ENCODE measurements around the gene XRCC3.

The XRCC3 gene

DNA sequence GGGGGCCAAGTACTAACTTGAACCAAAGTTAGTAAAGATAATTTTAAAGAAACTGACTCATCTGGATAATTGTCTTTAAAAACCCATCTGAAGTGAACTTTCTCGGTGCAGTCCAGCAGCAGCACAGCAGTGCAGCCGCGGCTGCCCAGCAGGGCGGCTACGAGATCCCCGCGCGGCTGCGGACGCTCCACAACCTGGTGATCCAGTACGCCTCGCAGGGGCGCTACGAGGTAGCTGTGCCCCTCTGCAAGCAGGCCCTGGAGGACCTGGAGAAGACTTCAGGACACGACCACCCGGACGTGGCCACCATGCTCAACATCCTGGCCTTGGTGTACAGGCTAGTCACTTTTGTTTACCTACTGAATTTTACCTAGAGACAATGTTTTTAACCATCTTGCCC, 52.7 kb downstream of the XRCC3 start:
- Histone ChIP-seq H3K36me3 (peaks cover 87% of the 10 kb centered on the region), H3K27ac (no peak overlapping the region), H3K27me3 (ENCODE audit: insufficient read depth, low read depth, severe bottlenecking) (no peaks in the 10 kb centered on the region), H3K4me3 (ENCODE audit: low read depth, low read length) (no peak overlapping the region), H3K9me3 (ENCODE audit: severe bottlenecking) (no peaks in the 10 kb centered on the region)
- DNase-seq = no peak
- TF ChIP-seq, protein P1, sequence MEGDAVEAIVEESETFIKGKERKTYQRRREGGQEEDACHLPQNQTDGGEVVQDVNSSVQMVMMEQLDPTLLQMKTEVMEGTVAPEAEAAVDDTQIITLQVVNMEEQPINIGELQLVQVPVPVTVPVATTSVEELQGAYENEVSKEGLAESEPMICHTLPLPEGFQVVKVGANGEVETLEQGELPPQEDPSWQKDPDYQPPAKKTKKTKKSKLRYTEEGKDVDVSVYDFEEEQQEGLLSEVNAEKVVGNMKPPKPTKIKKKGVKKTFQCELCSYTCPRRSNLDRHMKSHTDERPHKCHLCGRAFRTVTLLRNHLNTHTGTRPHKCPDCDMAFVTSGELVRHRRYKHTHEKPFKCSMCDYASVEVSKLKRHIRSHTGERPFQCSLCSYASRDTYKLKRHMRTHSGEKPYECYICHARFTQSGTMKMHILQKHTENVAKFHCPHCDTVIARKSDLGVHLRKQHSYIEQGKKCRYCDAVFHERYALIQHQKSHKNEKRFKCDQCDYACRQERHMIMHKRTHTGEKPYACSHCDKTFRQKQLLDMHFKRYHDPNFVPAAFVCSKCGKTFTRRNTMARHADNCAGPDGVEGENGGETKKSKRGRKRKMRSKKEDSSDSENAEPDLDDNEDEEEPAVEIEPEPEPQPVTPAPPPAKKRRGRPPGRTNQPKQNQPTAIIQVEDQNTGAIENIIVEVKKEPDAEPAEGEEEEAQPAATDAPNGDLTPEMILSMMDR (IDR thresholded peaks at IDR 0.05; ENCODE audit: low read depth, low read length) = no peak

DNA sequence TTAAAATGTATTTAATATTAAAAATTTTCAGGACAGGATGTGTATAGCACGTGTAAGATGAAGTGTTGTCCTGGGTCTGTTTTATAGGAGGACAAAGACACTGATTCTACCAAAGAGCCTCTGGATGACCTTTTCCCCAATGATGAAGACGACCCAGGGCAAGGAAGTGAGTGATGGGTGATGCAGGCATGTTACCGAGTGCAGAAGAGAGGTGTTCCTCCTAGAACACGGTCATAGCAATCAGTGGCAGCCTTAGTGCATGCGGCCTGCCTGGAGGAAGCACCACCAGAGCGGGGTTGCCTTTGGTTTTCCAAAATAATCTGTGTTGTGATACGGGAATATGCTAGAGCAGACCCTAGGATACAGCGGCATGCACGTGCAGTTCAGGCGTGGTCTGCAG, 53.2 kb downstream of the XRCC3 start:
- Histone ChIP-seq H3K36me3 (peaks cover 87% of the 10 kb centered on the region), H3K9me3 (ENCODE audit: severe bottlenecking) (no peaks in the 10 kb centered on the region), H3K4me3 (ENCODE audit: low read depth, low read length) (no peak overlapping the region), H3K27ac (no peak overlapping the region), H3K27me3 (ENCODE audit: insufficient read depth, low read depth, severe bottlenecking) (no peaks in the 10 kb centered on the region)
- DNase-seq = no peak
- TF ChIP-seq, protein P1 (IDR thresholded peaks at IDR 0.05; ENCODE audit: low read depth, low read length) = no peak

DNA sequence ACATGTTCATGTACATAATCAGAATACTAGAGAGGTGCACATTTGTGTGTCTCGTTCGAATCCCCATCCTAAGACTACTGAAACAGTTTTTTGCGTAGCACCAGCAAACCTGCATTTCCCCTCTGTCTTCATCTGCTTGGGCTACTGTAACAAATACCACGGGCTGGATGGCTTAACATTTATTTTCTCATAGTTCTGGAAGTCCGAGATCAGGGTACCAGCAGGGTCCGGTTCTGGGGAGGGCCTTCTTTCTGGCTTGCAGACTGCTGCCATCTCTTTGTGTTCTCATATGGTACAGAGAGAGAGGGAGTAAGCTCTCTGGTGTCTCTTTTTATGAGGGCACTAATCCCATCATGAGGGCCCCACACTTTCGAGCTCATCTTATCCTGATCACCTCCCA, 55.6 kb downstream of the XRCC3 start:
- Histone ChIP-seq H3K36me3 (peaks cover 96% of the 10 kb centered on the region), H3K27me3 (ENCODE audit: insufficient read depth, low read depth, severe bottlenecking) (no peaks in the 10 kb centered on the region), H3K27ac (no peak overlapping the region), H3K4me3 (ENCODE audit: low read depth, low read length) (no peak overlapping the region), H3K9me3 (ENCODE audit: severe bottlenecking) (no peaks in the 10 kb centered on the region)
- TF ChIP-seq, protein P1 (IDR thresholded peaks at IDR 0.05; ENCODE audit: low read depth, low read length) = no peak
- DNase-seq = no peak

DNA sequence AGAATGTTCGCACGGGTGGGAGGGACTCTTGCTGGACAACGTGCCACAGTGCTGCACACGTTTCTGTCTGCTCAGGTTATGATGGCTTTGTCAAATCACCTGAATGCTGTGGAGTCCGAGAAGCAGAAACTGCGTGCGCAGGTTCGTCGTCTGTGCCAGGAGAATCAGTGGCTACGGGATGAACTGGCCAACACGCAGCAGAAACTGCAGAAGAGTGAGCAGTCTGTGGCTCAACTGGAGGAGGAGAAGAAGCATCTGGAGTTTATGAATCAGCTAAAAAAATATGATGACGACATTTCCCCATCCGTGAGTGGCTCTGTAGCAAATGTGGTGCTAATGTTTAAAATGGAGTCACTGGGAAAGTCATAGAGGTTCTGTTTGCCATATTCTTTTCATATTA, 57.8 kb downstream of the XRCC3 start:
- Histone ChIP-seq H3K9me3 (ENCODE audit: severe bottlenecking) (no peaks in the 10 kb centered on the region), H3K36me3 (peaks cover 86% of the 10 kb centered on the region), H3K27ac (no peak overlapping the region), H3K4me3 (ENCODE audit: low read depth, low read length) (no peak overlapping the region), H3K27me3 (ENCODE audit: insufficient read depth, low read depth, severe bottlenecking) (no peaks in the 10 kb centered on the region)
- DNase-seq = no peak
- TF ChIP-seq, protein P1 (IDR thresholded peaks at IDR 0.05; ENCODE audit: low read depth, low read length) = no peak

DNA sequence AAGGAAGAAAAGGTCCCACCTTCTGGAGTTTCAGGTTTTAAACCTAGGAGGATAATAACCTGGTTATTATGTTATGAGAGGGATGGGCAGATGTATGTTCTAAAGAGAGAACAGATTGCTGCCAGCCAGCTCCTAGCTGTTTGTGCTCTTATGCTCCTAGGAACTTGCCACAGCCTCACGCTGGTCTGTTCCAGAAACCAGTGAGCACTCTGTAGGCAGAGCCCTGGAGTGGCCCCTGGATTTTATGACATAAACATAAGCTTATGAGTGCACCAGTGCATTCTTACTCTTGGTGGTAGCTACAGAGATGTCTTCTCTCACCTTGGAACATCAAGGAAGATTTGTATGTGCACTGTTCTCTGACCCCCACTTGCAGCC, 58.5 kb downstream of the XRCC3 start:
- H3K4me3 ChIP-seq (ENCODE audit: low read depth, low read length) = no peak overlapping the region
- H3K27ac ChIP-seq = no peak overlapping the region
- H3K36me3 ChIP-seq = peaks cover 79% of the 10 kb centered on the region
- DNase-seq = no peak
- H3K9me3 ChIP-seq (ENCODE audit: severe bottlenecking) = no peaks in the 10 kb centered on the region
- TF ChIP-seq, protein P1 (IDR thresholded peaks at IDR 0.05; ENCODE audit: low read depth, low read length) = no peak
- H3K27me3 ChIP-seq (ENCODE audit: insufficient read depth, low read depth, severe bottlenecking) = no peaks in the 10 kb centered on the region

DNA sequence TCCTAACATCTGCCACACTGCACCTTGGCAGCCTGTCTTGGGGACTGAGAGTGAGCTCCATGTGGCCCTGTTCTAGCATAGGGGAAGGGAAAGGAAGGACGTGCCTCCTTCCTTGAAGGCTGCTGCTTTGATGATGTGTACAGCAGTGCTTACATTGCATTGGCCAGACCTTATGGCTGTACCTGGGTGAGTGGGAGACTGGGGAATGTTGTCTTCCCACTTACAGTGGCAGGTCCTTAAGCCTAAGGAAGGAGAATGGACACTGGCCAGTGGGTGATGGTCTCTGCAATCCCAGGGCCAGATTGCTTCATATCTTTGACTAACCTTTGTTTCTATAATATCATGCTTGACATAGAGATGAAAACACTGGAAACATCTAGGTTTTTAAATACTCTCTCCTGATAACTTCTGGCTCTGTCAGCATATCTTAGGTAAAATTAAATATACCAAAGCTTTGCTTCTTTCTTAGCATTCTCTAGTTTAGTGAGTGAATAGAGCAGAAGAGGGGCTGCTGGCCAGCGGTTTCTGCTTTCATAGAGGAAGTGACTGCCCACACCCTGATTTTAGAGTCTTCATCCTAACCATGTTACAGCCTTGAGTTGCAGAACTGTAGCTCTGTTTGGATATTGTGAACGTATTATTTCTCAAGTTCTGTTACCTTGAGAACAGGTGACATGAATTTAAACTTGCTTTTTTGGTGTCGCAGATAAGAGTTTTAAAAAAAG, 59.1 kb downstream of the XRCC3 start:
- Histone ChIP-seq H3K36me3 (peaks cover 74% of the 10 kb centered on the region), H3K9me3 (ENCODE audit: severe bottlenecking) (no peaks in the 10 kb centered on the region), H3K4me3 (ENCODE audit: low read depth, low read length) (no peak overlapping the region), H3K27me3 (ENCODE audit: insufficient read depth, low read depth, severe bottlenecking) (no peaks in the 10 kb centered on the region), H3K27ac (no peak overlapping the region)
- no peak for DNase-seq
- TF ChIP-seq, protein P1 (IDR thresholded peaks at IDR 0.05; ENCODE audit: low read depth, low read length) = no peak
